HCT116 (cell line): ENCODE results near the gene KCTD4. TPM values are rescaled to one million over a fixed set of nuclear protein-coding genes. Genes with fewer than 3 reads are reported as not detected.
A peak's percentile ranks its signal among the peaks of the same experiment; 100 is the strongest.

ENCODE experiments used
- ATAC-seq: fragments of 200-7000 bp; cut with Tn5 transposase; 2 replicates; pipeline ENCODE4 v1.9.1; 2020; ENCODE audit warnings: mild to moderate bottlenecking, moderate library complexity
- BruUV-seq: library from RNA; stranded (reverse); fragments of 400-500 nt; replicated peaks from 2 replicates; lab custom pipeline; 2021; lab: Mats Ljungman, UMichigan
- CTCF ChIA-PET: fragments of 300-600 bp; sonication (Branson Sonifier 250); formaldehyde crosslinking; loops from one replicate; lab custom pipeline; 2021; ENCODE audit warnings: antibody characterized with exemption; lab: Charles Lee
- POLR2A ChIA-PET: fragments of 300-600, 350-600 bp; sonication (Branson Sonifier 250); formaldehyde crosslinking; loops from one replicate; lab custom pipeline; 2021; ENCODE audit warnings: antibody characterized with exemption; lab: Charles Lee
- RAD21 ChIA-PET, 2 experiments: fragments of 300-600 bp; sonication (Branson Sonifier 250); formaldehyde crosslinking; loops; one replicate each; lab custom pipeline; 2023; ENCODE audit warnings: low total read pairs in 2 of 2; ENCODE audit not compliant: uncharacterized antibody in 2 of 2, unreplicated experiment in 2 of 2, low non-redundant PET in 1 of 2; lab: Charles Lee
- DNase-seq: peaks from one replicate; pipeline ENCODE4 v3.0.0-alpha.2; 2010; ENCODE audit warnings: low read depth, low spot score
- H2AFZ ChIP-seq: fragments of 200-600 bp; shearing (Covaris generic), sonication (generic); 2 replicates; pipeline ENCODE4 v1.6.1; 2017; ENCODE audit warnings: low read depth, mixed run types, mixed read lengths, antibody characterized with exemption, low read length; ENCODE audit not compliant: poor library complexity, severe bottlenecking
- H3K27ac ChIP-seq: 2 replicates; pipeline ENCODE4 v1.5.1; 2012; ENCODE audit warnings: low read depth, low read length
- H3K27me3 ChIP-seq: fragments of 200-600 bp; sonication (generic); 2 replicates; pipeline ENCODE4 v1.6.1; 2016; ENCODE audit warnings: mixed run types, low read length, mixed read lengths; ENCODE audit not compliant: insufficient read depth
- H3K36me3 ChIP-seq, 2 experiments: fragments of 200-500 bp in 1 of 2; fragments of 200-600 bp in 1 of 2; sonication (Bioruptor generic) in 1 of 2; sonication (generic) in 1 of 2; 2 replicates each; pipeline versions ENCODE4 v1.5.1 to v1.6.1; 2014 to 2016; ENCODE audit warnings: low read length in 2 of 2, inconsistent platforms in 1 of 2, mixed read lengths in 1 of 2, mixed run types in 1 of 2; ENCODE audit not compliant: insufficient read depth in 2 of 2, control insufficient read depth in 1 of 2
- H3K4me1 ChIP-seq, 2 experiments: fragments of 200-600 bp in 1 of 2; sonication (generic) in 1 of 2; 2 replicates each; pipeline versions ENCODE4 v1.5.1 to v1.6.1; 2012 to 2017; ENCODE audit warnings: low read length in 2 of 2, inconsistent platforms in 1 of 2, mild to moderate bottlenecking in 1 of 2, mixed read lengths in 1 of 2, mixed run types in 1 of 2, moderate library complexity in 1 of 2; ENCODE audit not compliant: insufficient read depth in 2 of 2, control insufficient read depth in 1 of 2
- H3K4me2 ChIP-seq: fragments of 200-600 bp; sonication (generic); 2 replicates; pipeline ENCODE4 v1.6.1; 2017; ENCODE audit warnings: mixed run types, low read length, mixed read lengths
- H3K4me3 ChIP-seq, 2 experiments: fragments of 200-600 bp in 1 of 2; sonication (generic) in 1 of 2; replicated peaks in 1 of 2; 2 replicates each; pipeline ENCODE4 v1.5.1; 2011 to 2016; ENCODE audit warnings: low read length in 2 of 2, control low read depth in 1 of 2, low read depth in 1 of 2, mild to moderate bottlenecking in 1 of 2, mixed read lengths in 1 of 2, mixed run types in 1 of 2
- H3K79me2 ChIP-seq: fragments of 200-600 bp; sonication (generic); 2 replicates; pipeline ENCODE4 v1.6.1; 2017; ENCODE audit warnings: mild to moderate bottlenecking, mixed run types, low read length, moderate library complexity, mixed read lengths; ENCODE audit not compliant: insufficient read depth
- H3K9ac ChIP-seq: fragments of 200-600 bp; sonication (generic); 2 replicates; pipeline ENCODE4 v1.6.1; 2016; ENCODE audit warnings: low read length, mixed read lengths
- H3K9me2 ChIP-seq: fragments of 200-600 bp; sonication (generic), shearing (Covaris generic); 2 replicates; pipeline ENCODE4 v1.6.1; 2017; ENCODE audit warnings: mixed run types, mild to moderate bottlenecking, moderate library complexity; ENCODE audit not compliant: insufficient read depth
- H3K9me3 ChIP-seq, 2 experiments: fragments of 200-500 bp in 1 of 2; fragments of 200-600 bp in 1 of 2; sonication (Bioruptor generic) in 1 of 2; sonication (generic) in 1 of 2; 2 replicates each; pipeline ENCODE4 v1.6.1; 2014 to 2017; ENCODE audit warnings: low read length in 2 of 2, mixed read lengths in 2 of 2, inconsistent platforms in 1 of 2, low read depth in 1 of 2, mild to moderate bottlenecking in 1 of 2, mixed run types in 1 of 2, moderate library complexity in 1 of 2; ENCODE audit not compliant: control insufficient read depth in 1 of 2, insufficient read depth in 1 of 2
- H4K20me1 ChIP-seq: fragments of 200-600 bp; sonication (generic), shearing (Covaris generic); 2 replicates; pipeline ENCODE4 v1.6.1; 2017; ENCODE audit warnings: mixed run types, mild to moderate bottlenecking, moderate library complexity; ENCODE audit not compliant: insufficient read depth
- EZH2 ChIP-seq: fragments of 200-600 bp; sonication (generic); IDR thresholded peaks from 2 replicates; pipeline ENCODE4 v1.6.1; 2017; ENCODE audit warnings: antibody characterized with exemption, mixed run types
- SP1 ChIP-seq: IDR thresholded peaks from 2 replicates; pipeline ENCODE4 v1.6.1; 2012; ENCODE audit warnings: low read depth
- SRF ChIP-seq: IDR thresholded peaks from 2 replicates; pipeline ENCODE4 v1.6.1; 2012; ENCODE audit warnings: low read depth
- intact Hi-C: fragments of 100-400 bp; cut with micrococcal nuclease; formaldehyde crosslinking; loops from 2 replicates; pipeline ENCODE4 v1.10.0; 2022
- total RNA-seq: library from RNA; stranded (reverse); gene quantifications from one replicate; pipeline ENCODE4 v1.2.1, GENCODE V29; 2021; ENCODE audit not compliant: unreplicated experiment
- TF ChIP-seq, protein P1 (sequence below): IDR thresholded peaks from 2 replicates; pipeline ENCODE4 v1.6.1; 2012; ENCODE audit warnings: low read depth
- TF ChIP-seq, protein P2 (sequence below): IDR thresholded peaks from 2 replicates; pipeline ENCODE4 v1.6.1; 2012
- TF ChIP-seq, protein P3 (sequence below): IDR thresholded peaks from 2 replicates; pipeline ENCODE4 v1.6.1; 2011; ENCODE audit warnings: mild to moderate bottlenecking, low read length, moderate library complexity; ENCODE audit not compliant: insufficient replicate concordance; ENCODE audit errors: extremely low read depth

The KCTD4 gene
- total RNA-seq, 1 experiment from 2014 or later: not detected

DNA sequence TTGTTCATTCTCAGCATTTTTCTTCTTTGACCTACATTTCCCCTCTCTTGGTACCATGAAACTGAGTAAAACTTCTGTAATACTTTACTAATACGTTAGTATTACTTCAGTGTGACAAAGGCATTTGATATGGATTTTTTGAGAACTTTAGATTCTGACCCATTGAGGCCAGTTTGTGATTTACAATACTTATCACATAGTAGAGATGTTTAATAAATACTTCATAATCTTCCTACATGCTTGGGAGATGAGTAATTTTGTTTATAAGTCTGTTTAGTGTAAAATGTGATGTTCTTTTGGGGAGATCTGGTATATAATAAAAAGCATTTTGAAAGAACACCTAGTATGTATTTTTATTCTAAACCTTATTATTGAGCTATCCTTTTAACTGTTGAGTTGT lies 50.9 kb downstream of the KCTD4 start (continued):
- TF ChIP-seq, protein P1, sequence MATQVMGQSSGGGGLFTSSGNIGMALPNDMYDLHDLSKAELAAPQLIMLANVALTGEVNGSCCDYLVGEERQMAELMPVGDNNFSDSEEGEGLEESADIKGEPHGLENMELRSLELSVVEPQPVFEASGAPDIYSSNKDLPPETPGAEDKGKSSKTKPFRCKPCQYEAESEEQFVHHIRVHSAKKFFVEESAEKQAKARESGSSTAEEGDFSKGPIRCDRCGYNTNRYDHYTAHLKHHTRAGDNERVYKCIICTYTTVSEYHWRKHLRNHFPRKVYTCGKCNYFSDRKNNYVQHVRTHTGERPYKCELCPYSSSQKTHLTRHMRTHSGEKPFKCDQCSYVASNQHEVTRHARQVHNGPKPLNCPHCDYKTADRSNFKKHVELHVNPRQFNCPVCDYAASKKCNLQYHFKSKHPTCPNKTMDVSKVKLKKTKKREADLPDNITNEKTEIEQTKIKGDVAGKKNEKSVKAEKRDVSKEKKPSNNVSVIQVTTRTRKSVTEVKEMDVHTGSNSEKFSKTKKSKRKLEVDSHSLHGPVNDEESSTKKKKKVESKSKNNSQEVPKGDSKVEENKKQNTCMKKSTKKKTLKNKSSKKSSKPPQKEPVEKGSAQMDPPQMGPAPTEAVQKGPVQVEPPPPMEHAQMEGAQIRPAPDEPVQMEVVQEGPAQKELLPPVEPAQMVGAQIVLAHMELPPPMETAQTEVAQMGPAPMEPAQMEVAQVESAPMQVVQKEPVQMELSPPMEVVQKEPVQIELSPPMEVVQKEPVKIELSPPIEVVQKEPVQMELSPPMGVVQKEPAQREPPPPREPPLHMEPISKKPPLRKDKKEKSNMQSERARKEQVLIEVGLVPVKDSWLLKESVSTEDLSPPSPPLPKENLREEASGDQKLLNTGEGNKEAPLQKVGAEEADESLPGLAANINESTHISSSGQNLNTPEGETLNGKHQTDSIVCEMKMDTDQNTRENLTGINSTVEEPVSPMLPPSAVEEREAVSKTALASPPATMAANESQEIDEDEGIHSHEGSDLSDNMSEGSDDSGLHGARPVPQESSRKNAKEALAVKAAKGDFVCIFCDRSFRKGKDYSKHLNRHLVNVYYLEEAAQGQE: no peak
- TF ChIP-seq SRF (no peak), EZH2 (no peak)
- TF ChIP-seq, protein P2, sequence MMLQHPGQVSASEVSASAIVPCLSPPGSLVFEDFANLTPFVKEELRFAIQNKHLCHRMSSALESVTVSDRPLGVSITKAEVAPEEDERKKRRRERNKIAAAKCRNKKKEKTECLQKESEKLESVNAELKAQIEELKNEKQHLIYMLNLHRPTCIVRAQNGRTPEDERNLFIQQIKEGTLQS: no peak
- TF ChIP-seq, protein P3, sequence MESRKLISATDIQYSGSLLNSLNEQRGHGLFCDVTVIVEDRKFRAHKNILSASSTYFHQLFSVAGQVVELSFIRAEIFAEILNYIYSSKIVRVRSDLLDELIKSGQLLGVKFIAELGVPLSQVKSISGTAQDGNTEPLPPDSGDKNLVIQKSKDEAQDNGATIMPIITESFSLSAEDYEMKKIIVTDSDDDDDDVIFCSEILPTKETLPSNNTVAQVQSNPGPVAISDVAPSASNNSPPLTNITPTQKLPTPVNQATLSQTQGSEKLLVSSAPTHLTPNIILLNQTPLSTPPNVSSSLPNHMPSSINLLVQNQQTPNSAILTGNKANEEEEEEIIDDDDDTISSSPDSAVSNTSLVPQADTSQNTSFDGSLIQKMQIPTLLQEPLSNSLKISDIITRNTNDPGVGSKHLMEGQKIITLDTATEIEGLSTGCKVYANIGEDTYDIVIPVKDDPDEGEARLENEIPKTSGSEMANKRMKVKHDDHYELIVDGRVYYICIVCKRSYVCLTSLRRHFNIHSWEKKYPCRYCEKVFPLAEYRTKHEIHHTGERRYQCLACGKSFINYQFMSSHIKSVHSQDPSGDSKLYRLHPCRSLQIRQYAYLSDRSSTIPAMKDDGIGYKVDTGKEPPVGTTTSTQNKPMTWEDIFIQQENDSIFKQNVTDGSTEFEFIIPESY: no peak
- TF ChIP-seq, all 23 proteins: peak for 0

DNA sequence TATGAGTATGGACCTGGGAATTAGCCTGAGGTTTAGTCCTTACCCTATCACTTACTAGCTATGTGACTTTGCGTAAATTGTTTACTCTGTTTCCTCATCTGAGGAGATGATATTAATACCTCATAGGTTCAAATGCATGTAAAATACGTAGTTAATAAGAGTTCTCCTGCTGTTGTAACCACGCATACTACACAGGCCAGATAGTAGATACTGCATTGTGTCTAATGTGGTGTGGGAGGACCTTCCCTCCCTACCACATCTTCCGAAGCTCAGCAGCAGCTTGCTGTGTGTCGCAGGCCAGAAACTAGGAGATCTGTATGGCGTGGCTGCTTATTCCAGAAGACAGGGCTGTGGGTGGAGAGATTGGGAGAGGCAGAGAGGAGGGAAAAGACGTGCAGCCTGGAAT lies 57.5 kb downstream of the KCTD4 start:
- Histone ChIP-seq H3K36me3 (peaks cover 2 to 6% of the 10 kb centered on the region in 2 experiments; a peak in 2 of 4 replicates), H3K9me3 (no peaks in the 10 kb centered on the region), H3K4me1 (peaks cover 39 to 46% of the 10 kb centered on the region in 2 experiments), H3K9ac (peak overlapping the region; percentile 52), H3K9me2 (no peaks in the 10 kb centered on the region), H4K20me1 (no peaks in the 10 kb centered on the region), H3K79me2 (peaks cover 97% of the 10 kb centered on the region), H3K27ac (peak overlapping the region; percentile 86), H3K27me3 (no peaks in the 10 kb centered on the region), H3K4me3 (peak overlapping the region in 1 of 2 experiments; percentile 24; a peak in 2 of 4 replicates), H3K4me2 (peak overlapping the region; percentile 58), H2AFZ (no peak overlapping the region)
- BruUV-seq: no TSS peak
- RAD21 ChIA-PET: interaction anchor here in 1 of 2 experiments (0.9 kb wide), 1 partner anchor 138 kb away, joined by 3 read pairs; no protein-coding TSS in a partner anchor
- POLR2A ChIA-PET: interaction anchor here (0.9 to 1.6 kb wide), 3 partner anchors 9 to 24 kb away, joined by 3 to 6 read pairs (median 3); partner anchors contain the start of gene GTF2F2
- no peak for TF ChIP-seq SP1
- CTCF ChIA-PET: interaction anchor here (0.9 kb wide), 2 partner anchors 18 to 138 kb away, joined by 3 to 4 read pairs; no protein-coding TSS in a partner anchor
- intact Hi-C loops: no loop called here
- peak; percentile 8 for DNase-seq
- peak; percentile 48 for ATAC-seq

Other genes with a start within 250 kb of the KCTD4 start
- 12.2 TPM for gene NUFIP1, start 211.6 kb downstream of the KCTD4 start, total RNA-seq
- gene GPALPP1, start 211.5 kb downstream of the KCTD4 start, total RNA-seq: 21.3 TPM
- 40.1 TPM for gene GTF2F2, start 80.5 kb downstream of the KCTD4 start, total RNA-seq
- 2,859 TPM for gene TPT1, start 140.1 kb upstream of the KCTD4 start, total RNA-seq
- 29.2 TPM for gene SLC25A30, start 217.3 kb upstream of the KCTD4 start, total RNA-seq